Measurements from ENCODE around the gene CEP43.
A peak's percentile ranks its signal among the peaks of the same experiment; 100 is the strongest.

The CEP43 gene, protein sequence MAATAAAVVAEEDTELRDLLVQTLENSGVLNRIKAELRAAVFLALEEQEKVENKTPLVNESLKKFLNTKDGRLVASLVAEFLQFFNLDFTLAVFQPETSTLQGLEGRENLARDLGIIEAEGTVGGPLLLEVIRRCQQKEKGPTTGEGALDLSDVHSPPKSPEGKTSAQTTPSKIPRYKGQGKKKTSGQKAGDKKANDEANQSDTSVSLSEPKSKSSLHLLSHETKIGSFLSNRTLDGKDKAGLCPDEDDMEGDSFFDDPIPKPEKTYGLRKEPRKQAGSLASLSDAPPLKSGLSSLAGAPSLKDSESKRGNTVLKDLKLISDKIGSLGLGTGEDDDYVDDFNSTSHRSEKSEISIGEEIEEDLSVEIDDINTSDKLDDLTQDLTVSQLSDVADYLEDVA

GRCh38 chr6:166999145-166999883 is at the start of gene CEP43:
Gene CEP43 (plus strand): TSS chr6:166999397. CDS start chr6:166999413, 16 bp downstream.
- DNase-seq: peak; percentile 80

GRCh38 chr6:166949528-166950442 is 49.4 kb upstream of the CEP43 start:
- no peak for DNase-seq

DNA sequence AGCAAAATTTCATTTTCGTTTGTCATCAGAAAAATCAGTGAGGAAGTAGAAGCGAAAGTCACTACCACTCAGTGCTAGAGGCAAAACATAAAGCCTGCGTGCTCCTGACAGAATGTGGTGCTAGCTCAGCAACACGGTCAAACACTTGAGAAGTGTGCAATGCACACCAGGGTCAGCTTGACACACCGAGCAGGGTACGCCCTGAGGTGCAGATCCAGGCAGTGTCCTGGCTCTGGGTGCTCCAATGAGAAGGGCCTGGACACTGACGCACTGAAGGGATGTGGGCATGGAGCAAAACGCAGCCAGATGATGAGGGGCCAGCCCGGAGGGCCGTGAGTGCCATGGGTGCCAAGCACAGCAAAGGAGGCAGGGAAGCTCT is 48.8 kb upstream of the CEP43 start:
- no peak for DNase-seq

- DNase-seq: peak; percentile 68
These were observed 48.1 kb upstream of the CEP43 start for GRCh38 chr6:166950892-166951669.

GRCh38 chr6:166951670-166952060 is 47.5 kb upstream of the CEP43 start:
- no peak for DNase-seq

DNA sequence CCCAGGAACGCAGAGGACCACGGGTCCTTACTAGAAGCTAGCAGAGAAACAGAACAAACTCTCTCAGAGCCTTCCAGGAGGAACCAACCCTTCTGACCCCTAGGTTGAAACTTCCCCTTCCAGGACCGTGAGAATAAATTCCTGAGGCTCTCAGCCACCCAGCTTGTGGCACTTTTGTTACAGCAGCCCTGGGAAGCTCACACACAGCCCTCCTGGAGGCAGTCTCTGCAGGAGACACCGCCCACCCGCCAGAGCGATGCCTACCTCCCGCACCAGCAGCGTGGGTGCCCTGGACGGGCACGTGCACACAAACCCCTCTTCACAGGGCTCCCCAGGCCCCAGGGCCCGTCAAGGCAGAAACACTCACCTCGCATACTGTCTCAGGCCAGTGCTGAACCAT is 47.1 kb upstream of the CEP43 start:
- DNase-seq: no peak

- no peak for DNase-seq
These were observed 46.4 kb upstream of the CEP43 start for GRCh38 chr6:166952567-166953486.

- DNase-seq: no peak
These were observed 45.0 kb upstream of the CEP43 start for GRCh38 chr6:166954118-166954713.

DNA sequence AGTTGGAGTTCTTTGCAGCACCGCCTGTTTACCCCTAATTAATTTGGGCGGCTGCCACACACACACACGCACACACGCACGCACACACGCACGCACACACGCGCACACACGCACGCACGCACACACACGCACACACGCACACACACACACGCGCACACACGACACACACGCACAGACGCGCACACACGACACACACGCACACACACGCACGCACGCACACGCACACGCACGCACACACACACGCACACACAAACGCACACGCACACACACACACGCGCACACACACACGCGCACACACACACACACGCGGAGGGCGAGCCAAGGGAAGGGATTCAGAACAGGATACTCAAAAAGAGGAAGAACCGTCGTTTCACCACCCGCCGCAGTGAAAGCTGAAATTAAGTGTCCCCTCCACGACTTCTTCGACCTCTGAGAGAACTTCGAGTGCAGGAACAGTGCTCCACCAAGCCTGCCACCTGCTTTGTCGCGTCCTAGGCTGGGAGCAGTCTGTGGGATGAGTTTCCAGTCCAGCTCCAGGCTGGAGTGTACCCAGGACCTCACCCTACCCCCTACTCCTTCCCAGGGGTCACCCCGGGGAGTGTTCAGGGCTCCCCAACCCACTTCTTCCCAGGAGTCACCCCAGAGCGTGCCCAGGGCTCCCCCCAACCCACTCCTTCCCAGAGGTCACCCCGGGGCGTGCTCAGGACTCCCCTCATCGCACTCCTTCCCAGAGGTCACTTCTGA is 43.9 kb upstream of the CEP43 start:
- DNase-seq: no peak

DNA sequence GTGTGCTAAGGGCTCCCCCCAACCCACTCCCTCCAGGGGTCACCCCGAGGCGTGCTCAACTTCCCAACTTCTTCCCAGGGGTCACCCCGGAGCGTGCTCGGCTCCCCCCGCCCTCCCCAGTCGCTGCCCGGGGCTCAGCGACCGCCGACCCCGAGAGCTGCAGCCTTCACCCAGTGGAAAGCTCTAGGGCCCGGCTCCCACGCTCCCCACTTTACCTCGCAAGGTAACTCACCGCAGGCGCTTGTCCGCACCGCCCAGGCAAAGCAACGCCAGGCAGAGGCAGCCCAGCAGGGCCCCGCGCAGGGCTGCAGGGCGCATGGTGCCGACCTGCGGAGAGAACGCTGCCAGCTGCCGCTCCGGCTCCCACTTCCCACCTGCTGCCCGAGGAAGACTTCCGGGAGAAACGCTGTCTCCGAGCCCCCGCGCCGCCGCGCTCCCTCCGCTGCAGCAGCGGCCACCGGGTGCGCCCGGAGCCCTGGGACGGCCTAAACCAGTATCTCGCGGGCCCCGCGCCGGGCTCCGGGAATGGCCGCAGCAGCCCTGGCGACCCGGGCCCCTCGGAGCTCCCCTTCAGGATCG is 43.2 kb upstream of the CEP43 start:
- peak; percentile 7 for DNase-seq

- peak; percentile 61 for DNase-seq
These were observed 42.6 kb upstream of the CEP43 start, which contains the start of gene RNASET2 for GRCh38 chr6:166956444-166957086. Gene RNASET2 (minus strand): TSS chr6:166956550. CDS start chr6:166956182, 368 bp downstream.

GRCh38 chr6:166957087-166957804 is 42.0 kb upstream of the CEP43 start:
- DNase-seq: peak; percentile 30

DNA sequence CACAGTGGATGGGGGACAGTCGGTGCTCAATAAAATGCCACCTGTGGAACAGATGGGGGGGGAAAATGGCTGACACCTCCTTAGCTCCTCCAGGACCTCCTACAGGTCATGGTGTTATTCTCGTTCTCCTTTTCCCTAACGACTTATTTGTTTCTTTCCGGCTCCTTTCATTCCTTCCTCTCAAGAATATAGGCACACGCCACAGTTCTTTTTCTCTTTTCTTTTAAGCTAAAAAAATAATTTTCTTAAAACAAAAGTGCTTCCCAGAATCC is 41.5 kb upstream of the CEP43 start:
- no peak for DNase-seq

- DNase-seq: no peak
These were observed 40.0 kb upstream of the CEP43 start for GRCh38 chr6:166958926-166959861.

GRCh38 chr6:166959911-166960608 is 39.1 kb upstream of the CEP43 start:
- no peak for DNase-seq

DNA sequence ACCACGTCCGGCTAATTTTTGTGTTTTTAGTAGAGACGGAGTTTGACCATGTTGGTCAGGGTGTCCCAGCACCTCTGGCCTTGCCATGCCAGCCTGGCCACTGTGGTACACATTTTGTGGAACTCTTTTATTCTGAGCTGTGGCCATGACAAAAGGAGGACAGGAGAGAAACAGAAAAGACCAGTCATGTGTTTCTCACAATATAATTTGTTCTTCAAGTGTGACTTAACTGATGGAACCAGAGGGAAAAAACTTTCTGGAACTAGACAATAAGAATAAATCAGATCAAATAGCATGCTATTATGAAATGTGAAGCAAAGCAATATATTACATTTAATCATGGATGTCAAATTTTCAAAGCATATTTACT is 38.6 kb upstream of the CEP43 start:
- no peak for DNase-seq

DNA sequence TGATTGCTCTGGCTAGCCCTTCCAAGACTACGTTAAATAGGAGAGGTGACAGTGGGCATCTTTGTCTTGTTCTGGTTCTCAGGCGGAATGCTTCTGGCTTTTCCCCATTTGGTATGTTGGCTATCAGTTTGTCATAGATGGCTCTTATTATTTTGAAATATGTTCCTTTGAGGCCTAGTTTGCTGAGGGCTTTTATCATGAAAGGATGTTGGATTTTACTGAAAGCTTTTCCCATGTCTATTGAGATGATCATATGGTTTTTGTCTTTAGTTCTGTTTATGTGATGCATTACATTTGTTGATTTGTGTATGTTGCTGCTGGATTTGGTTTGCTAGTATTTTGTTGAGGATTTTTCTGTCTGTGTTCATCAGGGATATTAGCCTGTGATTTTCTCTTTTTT is 32.9 kb upstream of the CEP43 start:
- DNase-seq: no peak
